ENCODE results near the gene SPATA3.

The SPATA3 gene

DNA sequence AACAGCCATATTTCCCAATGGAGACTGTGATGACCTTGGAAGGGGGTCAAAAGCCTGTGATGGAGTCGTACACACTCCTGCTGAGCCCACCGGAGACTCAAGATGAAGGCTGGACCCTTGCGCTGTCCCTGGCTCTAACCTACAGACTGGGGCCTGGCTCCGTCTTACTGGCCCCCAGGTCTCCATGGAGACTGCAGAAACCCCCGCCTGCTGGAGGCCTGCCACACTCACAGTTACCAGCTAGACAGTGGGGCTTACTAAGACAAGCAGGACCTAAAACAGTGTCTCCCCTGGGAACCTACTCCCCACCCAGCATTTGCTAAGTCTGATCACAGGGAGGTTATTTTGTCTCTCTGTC lies 51.0 kb downstream of the SPATA3 start:
- TF ChIP-seq, protein P1, sequence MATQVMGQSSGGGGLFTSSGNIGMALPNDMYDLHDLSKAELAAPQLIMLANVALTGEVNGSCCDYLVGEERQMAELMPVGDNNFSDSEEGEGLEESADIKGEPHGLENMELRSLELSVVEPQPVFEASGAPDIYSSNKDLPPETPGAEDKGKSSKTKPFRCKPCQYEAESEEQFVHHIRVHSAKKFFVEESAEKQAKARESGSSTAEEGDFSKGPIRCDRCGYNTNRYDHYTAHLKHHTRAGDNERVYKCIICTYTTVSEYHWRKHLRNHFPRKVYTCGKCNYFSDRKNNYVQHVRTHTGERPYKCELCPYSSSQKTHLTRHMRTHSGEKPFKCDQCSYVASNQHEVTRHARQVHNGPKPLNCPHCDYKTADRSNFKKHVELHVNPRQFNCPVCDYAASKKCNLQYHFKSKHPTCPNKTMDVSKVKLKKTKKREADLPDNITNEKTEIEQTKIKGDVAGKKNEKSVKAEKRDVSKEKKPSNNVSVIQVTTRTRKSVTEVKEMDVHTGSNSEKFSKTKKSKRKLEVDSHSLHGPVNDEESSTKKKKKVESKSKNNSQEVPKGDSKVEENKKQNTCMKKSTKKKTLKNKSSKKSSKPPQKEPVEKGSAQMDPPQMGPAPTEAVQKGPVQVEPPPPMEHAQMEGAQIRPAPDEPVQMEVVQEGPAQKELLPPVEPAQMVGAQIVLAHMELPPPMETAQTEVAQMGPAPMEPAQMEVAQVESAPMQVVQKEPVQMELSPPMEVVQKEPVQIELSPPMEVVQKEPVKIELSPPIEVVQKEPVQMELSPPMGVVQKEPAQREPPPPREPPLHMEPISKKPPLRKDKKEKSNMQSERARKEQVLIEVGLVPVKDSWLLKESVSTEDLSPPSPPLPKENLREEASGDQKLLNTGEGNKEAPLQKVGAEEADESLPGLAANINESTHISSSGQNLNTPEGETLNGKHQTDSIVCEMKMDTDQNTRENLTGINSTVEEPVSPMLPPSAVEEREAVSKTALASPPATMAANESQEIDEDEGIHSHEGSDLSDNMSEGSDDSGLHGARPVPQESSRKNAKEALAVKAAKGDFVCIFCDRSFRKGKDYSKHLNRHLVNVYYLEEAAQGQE (IDR thresholded peaks at IDR 0.05; ENCODE audit: low read depth) = no peak
- TF ChIP-seq EP300 (IDR thresholded peaks at IDR 0.05; ENCODE audit: borderline replicate concordance) = no peak
- TF ChIP-seq FOXM1 (IDR thresholded peaks at IDR 0.05; ENCODE audit: borderline replicate concordance, low read depth) = no peak
- TF ChIP-seq RAD21 (IDR thresholded peaks at IDR 0.05; ENCODE audit: low read depth) = no peak
- TF ChIP-seq YY1 (IDR thresholded peaks at IDR 0.05; ENCODE audit: low read depth) = no peak
- no peak for TF ChIP-seq TCF12 (IDR thresholded peaks at IDR 0.05; ENCODE audit: low read depth)
- no peak for TF ChIP-seq EGR1 (IDR thresholded peaks at IDR 0.05)
- TF ChIP-seq ZBTB7A (IDR thresholded peaks at IDR 0.05; ENCODE audit: low read depth) = no peak

DNA sequence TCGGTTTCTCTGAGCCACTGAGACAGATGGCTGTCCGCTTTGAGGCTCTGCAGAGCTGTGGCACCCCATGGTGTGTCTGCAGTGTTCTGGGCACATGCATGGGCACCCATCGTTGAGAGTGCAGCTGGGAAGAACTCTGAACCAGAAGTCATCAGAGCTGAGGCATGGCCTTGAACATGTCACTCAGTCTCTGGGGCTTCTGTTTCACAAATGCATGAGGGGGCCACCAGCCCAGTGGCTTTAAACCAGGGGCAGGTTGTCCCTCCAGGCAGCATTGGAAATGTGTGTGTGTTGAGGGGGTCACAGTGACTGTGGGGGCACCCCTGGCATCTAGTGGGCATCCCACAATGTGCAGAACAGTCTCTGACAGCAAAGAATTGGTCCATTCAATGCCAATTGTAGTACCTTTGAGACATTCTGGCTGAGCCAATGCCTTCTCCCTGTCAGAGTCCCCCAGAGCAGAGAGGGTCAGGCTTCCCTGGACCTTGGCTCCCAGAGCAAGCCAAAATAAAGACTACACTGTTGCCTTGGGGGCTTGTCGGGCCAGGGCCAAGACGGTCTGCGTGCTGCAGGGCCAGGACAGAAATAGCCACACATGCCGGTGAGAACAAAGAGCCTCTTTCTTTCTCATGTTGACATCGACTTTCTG lies 51.5 kb downstream of the SPATA3 start:
- TF ChIP-seq ZBTB7A (IDR thresholded peaks at IDR 0.05; ENCODE audit: low read depth) (no peak), USF1 (IDR thresholded peaks at IDR 0.05) (no peak), CREB1 (IDR thresholded peaks at IDR 0.05; ENCODE audit: low read depth) (no peak), RAD21 (IDR thresholded peaks at IDR 0.05; ENCODE audit: low read depth) (no peak), NFIC (IDR thresholded peaks at IDR 0.05) (no peak), EP300 (IDR thresholded peaks at IDR 0.05; ENCODE audit: borderline replicate concordance) (no peak), MAX (IDR thresholded peaks at IDR 0.05) (no peak), TAF1 (IDR thresholded peaks at IDR 0.05; ENCODE audit: low read depth) (no peak), TEAD4 (IDR thresholded peaks at IDR 0.05) (no peak), TCF12 (IDR thresholded peaks at IDR 0.05; ENCODE audit: low read depth) (no peak), EGR1 (IDR thresholded peaks at IDR 0.05) (no peak), FOXM1 (IDR thresholded peaks at IDR 0.05; ENCODE audit: borderline replicate concordance, low read depth) (no peak), YY1 (IDR thresholded peaks at IDR 0.05; ENCODE audit: low read depth) (no peak), CEBPB (IDR thresholded peaks at IDR 0.05) (no peak)
- TF ChIP-seq, protein P1 (IDR thresholded peaks at IDR 0.05; ENCODE audit: low read depth) = no peak

DNA sequence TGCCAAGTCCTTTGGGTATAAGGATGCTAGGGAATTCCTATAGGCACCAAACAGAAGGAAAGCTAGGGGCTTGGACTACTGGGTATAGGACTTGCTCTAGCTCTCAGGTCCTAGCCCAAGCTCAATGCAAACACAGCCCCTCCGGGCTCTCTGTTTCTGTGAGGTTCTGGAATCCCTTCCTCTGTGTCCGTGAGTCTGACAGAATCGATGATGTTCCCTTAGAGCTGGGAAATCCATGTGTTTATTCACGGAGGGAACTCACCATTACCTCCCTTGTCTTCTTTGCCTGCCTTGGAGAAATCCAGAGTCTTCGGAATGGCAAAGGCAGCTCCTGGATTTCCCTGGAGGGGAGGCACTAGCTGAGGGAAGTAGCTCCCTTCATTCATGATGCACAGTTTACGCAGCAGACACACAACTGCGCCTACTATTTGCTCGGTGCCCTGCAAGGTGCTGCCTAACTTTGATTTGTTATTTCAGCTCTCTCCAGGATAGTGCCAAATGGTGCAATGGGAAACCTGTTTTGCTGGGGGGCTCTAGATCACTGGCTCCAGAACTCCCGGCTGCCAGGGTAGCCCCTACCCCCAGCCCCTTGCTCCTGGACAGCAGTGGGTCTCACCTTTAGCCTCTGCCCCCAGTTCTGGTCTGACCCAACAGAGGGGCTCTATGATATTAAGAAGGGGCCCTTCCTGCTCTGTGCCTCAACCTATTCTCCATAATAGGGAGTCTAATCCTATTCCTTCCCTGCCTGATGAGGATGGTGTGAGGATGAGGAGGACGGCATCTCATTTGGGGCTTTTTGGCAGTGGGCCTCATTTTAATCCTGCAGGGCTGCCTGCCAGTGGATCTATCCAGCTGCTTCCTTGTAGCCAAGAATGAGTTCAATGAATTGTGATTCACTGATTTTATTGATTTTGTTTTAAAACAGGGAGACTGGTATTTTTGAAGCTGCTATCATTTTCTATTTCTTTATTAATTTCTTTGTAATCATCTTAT lies 52.3 kb downstream of the SPATA3 start:
- no peak for TF ChIP-seq TAF1 (IDR thresholded peaks at IDR 0.05; ENCODE audit: low read depth)
- no peak for TF ChIP-seq CEBPB (IDR thresholded peaks at IDR 0.05)

DNA sequence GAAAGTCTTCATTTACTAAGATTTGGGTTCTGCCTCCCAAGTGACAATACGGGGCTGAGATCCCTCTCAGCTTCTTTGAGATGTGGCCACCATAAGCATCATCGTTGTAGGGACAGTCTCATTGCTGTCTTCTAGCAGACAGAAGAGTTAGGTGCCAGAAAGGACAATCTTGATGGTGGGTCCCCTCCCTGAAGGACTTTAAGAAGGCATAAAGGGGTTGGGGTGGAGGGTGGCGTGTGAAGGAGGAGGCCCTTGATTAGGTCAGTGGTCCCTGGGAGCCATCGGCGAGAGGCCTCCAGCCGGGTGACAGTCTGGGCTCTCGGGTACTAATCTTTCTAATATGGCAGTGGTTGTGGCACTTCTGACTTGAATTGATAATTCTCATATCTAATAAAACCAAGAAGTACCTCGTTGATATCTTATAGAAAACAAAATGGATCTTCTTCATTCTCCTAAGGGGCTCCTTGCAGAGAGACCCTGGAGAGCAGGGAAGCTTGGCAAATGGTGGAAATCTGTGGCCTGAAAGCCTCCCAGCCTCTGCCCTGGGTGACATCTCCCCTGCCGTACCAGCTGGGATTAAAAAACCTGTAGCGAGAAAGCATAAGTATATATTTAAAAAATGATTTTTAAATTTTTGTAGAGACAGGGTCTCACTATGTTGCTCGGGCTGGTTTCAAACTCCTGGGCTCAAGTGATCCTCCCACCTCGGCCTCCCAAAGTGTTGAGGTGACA lies 53.5 kb downstream of the SPATA3 start:
- TF ChIP-seq MAX (IDR thresholded peaks at IDR 0.05) (no peak), TAF1 (IDR thresholded peaks at IDR 0.05; ENCODE audit: low read depth) (no peak), USF1 (IDR thresholded peaks at IDR 0.05) (no peak), EP300 (IDR thresholded peaks at IDR 0.05; ENCODE audit: borderline replicate concordance) (no peak), RAD21 (IDR thresholded peaks at IDR 0.05; ENCODE audit: low read depth) (no peak)

GRCh38 chr2:231050018-231050901 lies 54.3 kb downstream of the SPATA3 start:
- TF ChIP-seq TCF12 (IDR thresholded peaks at IDR 0.05; ENCODE audit: low read depth) = no peak
- no peak for TF ChIP-seq EGR1 (IDR thresholded peaks at IDR 0.05)
- TF ChIP-seq YY1 (IDR thresholded peaks at IDR 0.05; ENCODE audit: low read depth) = no peak
- TF ChIP-seq NFIC (IDR thresholded peaks at IDR 0.05) = no peak
- no peak for TF ChIP-seq CEBPB (IDR thresholded peaks at IDR 0.05)
- TF ChIP-seq MAX (IDR thresholded peaks at IDR 0.05) = no peak
- no peak for TF ChIP-seq FOXM1 (IDR thresholded peaks at IDR 0.05; ENCODE audit: borderline replicate concordance, low read depth)
- TF ChIP-seq TAF1 (IDR thresholded peaks at IDR 0.05; ENCODE audit: low read depth) = no peak
- no peak for TF ChIP-seq ZBTB7A (IDR thresholded peaks at IDR 0.05; ENCODE audit: low read depth)
